ENCODE data around the gene ATOSB. TPM values are rescaled to one million over a fixed set of nuclear protein-coding genes. Genes with fewer than 3 reads are reported as not detected.
A peak's percentile ranks its signal among the peaks of the same experiment; 100 is the strongest.
"Not testable (repeated sequence)": the region's sequence is repeated elsewhere in the genome, so short reads cannot be mapped to it uniquely, and the experiment has no call there.

Gene ATOSB
- total RNA-seq: 10 to 100 TPM; 16.1 to 39.3 (median 23.2) TPM

GRCh38 chr9:35115680-35116538, at the start of gene ATOSB:
ATOSB (minus strand) TSS chr9:35115862; CDS start chr9:35108274, 7,588 bp downstream.
- peak within 1 kb of the TSS; percentile 47 to 72 (median 53) for H3K4me3 ChIP-seq
- peak within 1 kb of the TSS; percentile 90 to 92 for H3K27ac ChIP-seq
- WGBS, 10 experiments: 0% methylated on average over 2 to 5 of the region's 54 CpGs; no CpG with 5 or more reads in 7 of the 10 experiments
- peaks cover 15 to 17% of the 10 kb centered on the region in 2 donors for H3K4me1 ChIP-seq (replicated peaks in 1 of 2)
- in situ Hi-C loops (cut with MboI; ENCODE audit: low pct_unique_long_range_greater_than_20kb in 2 of 9, low sequenced_read_pairs in 9 of 9, unreplicated experiment in 9 of 9): loop anchor here in 4 of 9 experiments (10.0 to 25.0 kb wide), 4 partner anchors 139 to 371 kb away; partner anchors contain the start of gene RUSC2 (in 3 of the 4)
- ATAC-seq (replicated peaks in 6 of 8): peak; percentile 27 to 74 (median 72)

DNA sequence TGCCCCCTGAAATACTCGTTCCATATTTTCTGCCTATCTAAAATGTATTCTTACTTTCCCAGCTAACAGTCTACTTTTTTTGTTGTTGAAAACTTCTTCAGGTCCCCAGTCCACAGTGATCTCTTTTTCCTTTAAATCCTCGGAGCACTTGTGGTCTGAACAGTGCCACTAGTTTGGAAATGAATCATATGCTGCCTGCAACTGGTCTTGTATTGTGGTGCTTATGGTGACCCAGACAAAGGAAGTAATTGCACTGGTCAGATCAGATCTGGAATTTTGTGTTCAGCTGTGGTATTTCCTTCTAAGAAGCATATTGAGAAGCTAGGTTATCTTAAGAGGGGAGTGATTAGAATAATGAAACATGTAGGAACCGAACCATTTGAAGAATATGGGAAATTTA, 49.0 kb upstream of the ATOSB start:
- Histone ChIP-seq H3K4me3 (no peak overlapping the region), H3K27ac (no peak overlapping the region), H3K4me1 (replicated peaks in 1 of 2) (peaks cover 12 to 14% of the 10 kb centered on the region in 2 donors)
- WGBS, 10 experiments: 40 to 100% (median 83%) methylated on average over 1 to 3 of the region's 3 CpGs
- no peak for ATAC-seq (replicated peaks in 6 of 8)
- in situ Hi-C loops (cut with MboI; ENCODE audit: low pct_unique_long_range_greater_than_20kb in 2 of 9, low sequenced_read_pairs in 9 of 9, unreplicated experiment in 9 of 9): loop anchor here in 1 of 9 experiments (25.0 kb wide), 1 partner anchor 98 kb away; no protein-coding TSS in a partner anchor

GRCh38 chr9:35163413-35163812, 47.8 kb upstream of the ATOSB start:
- Histone ChIP-seq H3K4me3 (peak overlapping the region; percentile 70 to 98 (median 70)), H3K4me1 (replicated peaks in 1 of 2) (peaks cover 12 to 14% of the 10 kb centered on the region in 2 donors), H3K27ac (no peak overlapping the region)
- in situ Hi-C loops (cut with MboI; ENCODE audit: low pct_unique_long_range_greater_than_20kb in 2 of 9, low sequenced_read_pairs in 9 of 9, unreplicated experiment in 9 of 9): loop anchor here in 1 of 9 experiments (25.0 kb wide), 1 partner anchor 99 kb away; no protein-coding TSS in a partner anchor
- no peak for ATAC-seq (replicated peaks in 6 of 8)
- WGBS, 10 experiments: 0 to 100% (median 60%) methylated on average over 1 to 3 of the region's 3 CpGs; no CpG with 5 or more reads in 1 of the 10 experiments

DNA sequence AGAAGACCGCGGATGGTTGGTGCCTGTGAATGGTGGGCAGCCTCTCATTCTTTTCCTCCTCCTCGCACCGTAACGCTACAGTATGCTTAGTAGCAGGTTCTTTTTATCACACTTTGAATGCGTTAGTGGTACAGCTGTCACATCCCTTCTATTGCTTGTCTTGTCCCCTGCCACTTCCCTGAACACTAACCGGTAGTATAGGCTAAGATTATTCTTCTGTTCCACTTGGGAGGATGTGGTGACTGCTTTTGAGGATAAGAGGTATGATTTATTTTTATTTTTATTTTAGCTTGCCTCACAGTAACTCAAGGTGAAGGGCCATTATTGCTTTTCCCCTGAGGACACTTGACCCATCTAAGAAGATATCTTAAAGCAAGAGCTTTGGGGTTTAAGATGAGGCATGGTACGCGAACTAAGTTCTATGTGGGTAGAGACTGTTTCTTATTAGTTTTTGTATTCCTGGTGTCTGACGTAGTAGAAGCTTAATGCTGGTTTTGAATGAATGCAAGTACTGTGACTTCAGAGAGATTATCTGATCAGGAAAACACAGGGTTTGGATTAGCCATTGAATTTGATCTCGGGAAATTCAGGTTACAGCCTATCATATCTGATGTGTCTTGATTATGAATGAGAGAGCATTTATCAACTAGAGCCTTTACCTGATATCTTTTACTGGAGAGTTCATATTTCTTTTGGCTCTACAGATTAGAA, 47.1 kb upstream of the ATOSB start:
- ATAC-seq (replicated peaks in 6 of 8): no peak
- peak overlapping the region; percentile 93 to 94 for H3K27ac ChIP-seq
- 0 to 29% (median 19%) methylated on average over 1 to 9 of the region's 11 CpGs for WGBS, 10 experiments

GRCh38 chr9:35161713-35162604, 46.3 kb upstream of the ATOSB start, which contains the start of gene UNC13B:
UNC13B (plus strand) TSS chr9:35162009; CDS start chr9:35162284, 275 bp downstream.
- Histone ChIP-seq H3K4me3 (peak within 1 kb of the TSS; percentile 70 to 98 (median 70)), H3K27ac (peak within 1 kb of the TSS; percentile 93 to 94), H3K4me1 (replicated peaks in 1 of 2) (peaks cover 12 to 14% of the 10 kb centered on the region in 2 donors)
- in situ Hi-C loops (cut with MboI; ENCODE audit: low pct_unique_long_range_greater_than_20kb in 2 of 9, low sequenced_read_pairs in 9 of 9, unreplicated experiment in 9 of 9): loop anchor here in 1 of 9 experiments (25.0 kb wide), 1 partner anchor 100 kb away; no protein-coding TSS in a partner anchor
- 0 to 7% (median 0%) methylated on average over 1 to 14 of the region's 70 CpGs; no CpG with 5 or more reads in 3 of the 10 experiments for WGBS, 10 experiments
- peak; percentile 93 to 97 (median 96) for ATAC-seq (replicated peaks in 6 of 8)

More for the DNA sequence above, 47.1 kb upstream of the ATOSB start:
- in situ Hi-C loops (cut with MboI; ENCODE audit: low pct_unique_long_range_greater_than_20kb in 2 of 9, low sequenced_read_pairs in 9 of 9, unreplicated experiment in 9 of 9): loop anchor here in 1 of 9 experiments (25.0 kb wide), 1 partner anchor 100 kb away; no protein-coding TSS in a partner anchor
- H3K4me1 ChIP-seq (replicated peaks in 1 of 2): peaks cover 12 to 14% of the 10 kb centered on the region in 2 donors
- peak overlapping the region; percentile 70 to 98 (median 70) for H3K4me3 ChIP-seq

DNA sequence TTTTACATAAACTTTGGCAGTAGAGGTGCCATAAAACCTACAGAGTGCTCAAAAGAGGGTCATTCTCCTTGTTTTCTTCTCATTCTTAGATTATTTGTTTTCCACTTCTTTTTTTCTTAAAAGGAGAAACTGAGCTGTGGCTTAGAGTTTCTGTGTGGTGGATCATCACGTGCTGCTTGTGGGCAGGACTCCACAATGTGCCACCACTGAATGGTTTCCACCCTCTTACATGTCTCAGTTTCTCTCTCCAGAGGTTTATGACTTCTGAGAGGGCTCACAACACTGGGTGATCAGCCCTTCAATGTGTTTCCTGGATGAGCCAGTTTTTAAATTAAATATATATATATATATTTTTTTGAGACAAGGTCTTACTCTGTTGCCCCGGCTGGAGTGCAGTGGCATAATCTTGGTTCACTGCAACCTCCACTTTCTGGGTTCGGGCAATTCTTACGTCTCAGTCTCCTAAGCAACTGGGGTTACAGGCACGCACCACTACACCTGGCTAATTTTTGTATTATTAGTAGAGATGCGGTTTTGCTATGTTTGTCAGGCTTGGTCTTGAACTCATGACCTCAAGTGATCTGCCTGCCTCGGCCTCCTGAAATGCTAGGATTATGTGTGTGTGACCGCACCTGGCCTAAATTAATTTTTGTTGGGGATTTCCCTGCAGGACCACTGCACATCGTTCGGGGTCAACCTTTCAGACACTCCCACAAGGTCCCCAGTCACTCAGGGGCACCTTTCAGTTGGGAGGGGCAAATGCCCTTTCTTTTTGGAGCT, 43.0 kb upstream of the ATOSB start:
- ATAC-seq (replicated peaks in 6 of 8): no peak
- Histone ChIP-seq H3K4me1 (replicated peaks in 1 of 2) (peaks cover 4 to 8% of the 10 kb centered on the region in 2 donors), H3K27ac (no peak overlapping the region), H3K4me3 (no peak overlapping the region)
- WGBS, 10 experiments: 40 to 91% (median 76%) methylated on average over 1 to 8 of the region's 10 CpGs
- in situ Hi-C loops (cut with MboI; ENCODE audit: low pct_unique_long_range_greater_than_20kb in 2 of 9, low sequenced_read_pairs in 9 of 9, unreplicated experiment in 9 of 9): loop anchor here in 1 of 9 experiments (25.0 kb wide), 1 partner anchor 104 kb away; no protein-coding TSS in a partner anchor

GRCh38 chr9:35157836-35158235, 42.2 kb upstream of the ATOSB start:
- ATAC-seq (replicated peaks in 6 of 8); H3K4me3 ChIP-seq; H3K27ac ChIP-seq; H3K4me1 ChIP-seq (replicated peaks in 1 of 2): not testable (repeated sequence)
- in situ Hi-C loops (cut with MboI; ENCODE audit: low pct_unique_long_range_greater_than_20kb in 2 of 9, low sequenced_read_pairs in 9 of 9, unreplicated experiment in 9 of 9): loop anchor here in 1 of 9 experiments (25.0 kb wide), 1 partner anchor 104 kb away; no protein-coding TSS in a partner anchor
- 38 to 100% (median 63%) methylated on average over 1 to 6 of the region's 6 CpGs; no CpG with 5 or more reads in 2 of the 10 experiments for WGBS, 10 experiments

DNA sequence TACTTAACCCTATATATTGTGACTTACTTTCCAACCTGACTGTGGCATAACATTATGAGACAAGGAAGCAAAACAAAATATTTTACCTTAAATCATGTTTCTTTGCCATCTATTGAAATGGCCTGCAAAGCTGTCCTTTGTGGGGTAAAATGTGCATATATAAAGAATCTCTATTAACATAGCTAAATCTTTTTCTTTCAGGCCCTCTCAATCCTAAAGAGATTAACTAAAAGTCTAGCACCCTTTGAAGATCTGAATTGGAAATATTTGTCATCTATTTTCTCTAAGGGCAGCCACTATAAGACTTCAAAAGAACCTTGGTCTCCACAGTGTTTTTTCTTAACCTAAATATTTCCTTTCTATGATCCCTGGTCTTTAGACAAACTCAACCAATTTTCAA, 41.1 kb upstream of the ATOSB start:
- H3K4me1 ChIP-seq (replicated peaks in 1 of 2): peaks cover 0 to 3% of the 10 kb centered on the region in 2 donors
- in situ Hi-C loops (cut with MboI; ENCODE audit: low pct_unique_long_range_greater_than_20kb in 2 of 9, low sequenced_read_pairs in 9 of 9, unreplicated experiment in 9 of 9): loop anchor here in 1 of 9 experiments (25.0 kb wide), 1 partner anchor 106 kb away; no protein-coding TSS in a partner anchor
- ATAC-seq (replicated peaks in 6 of 8): no peak
- H3K4me3 ChIP-seq: no peak overlapping the region
- H3K27ac ChIP-seq: no peak overlapping the region

- no peaks in the 10 kb centered on the region for H3K4me1 ChIP-seq (replicated peaks in 1 of 2)
- no peak overlapping the region for H3K27ac ChIP-seq
- 0 to 100% (median 82%) methylated on average over 1 to 9 of the region's 9 CpGs; no CpG with 5 or more reads in 2 of the 10 experiments for WGBS, 10 experiments
- no peak for ATAC-seq (replicated peaks in 6 of 8)
- in situ Hi-C loops (cut with MboI; ENCODE audit: low pct_unique_long_range_greater_than_20kb in 2 of 9, low sequenced_read_pairs in 9 of 9, unreplicated experiment in 9 of 9): loop anchor here in 1 of 9 experiments (25.0 kb wide), 1 partner anchor 109 kb away; no protein-coding TSS in a partner anchor
- H3K4me3 ChIP-seq: no peak overlapping the region
Measured at GRCh38 chr9:35152926-35153325, 37.3 kb upstream of the ATOSB start.

GRCh38 chr9:35147941-35148563, 32.4 kb upstream of the ATOSB start:
- in situ Hi-C loops (cut with MboI; ENCODE audit: low pct_unique_long_range_greater_than_20kb in 2 of 9, low sequenced_read_pairs in 9 of 9, unreplicated experiment in 9 of 9); H3K4me3 ChIP-seq; ATAC-seq (replicated peaks in 6 of 8); H3K27ac ChIP-seq; H3K4me1 ChIP-seq (replicated peaks in 1 of 2): not testable (repeated sequence)
- 40 to 100% (median 81%) methylated on average over 1 to 4 of the region's 5 CpGs; no CpG with 5 or more reads in 1 of the 10 experiments for WGBS, 10 experiments

GRCh38 chr9:35142037-35142436, 26.4 kb upstream of the ATOSB start:
- in situ Hi-C loops (cut with MboI; ENCODE audit: low pct_unique_long_range_greater_than_20kb in 2 of 9, low sequenced_read_pairs in 9 of 9, unreplicated experiment in 9 of 9): no loop called here
- Histone ChIP-seq H3K27ac (no peak overlapping the region), H3K4me3 (no peak overlapping the region), H3K4me1 (replicated peaks in 1 of 2) (no peaks in the 10 kb centered on the region)
- WGBS, 10 experiments: 28 to 100% (median 70%) methylated on average over 1 to 4 of the region's 5 CpGs; no CpG with 5 or more reads in 3 of the 10 experiments
- ATAC-seq (replicated peaks in 6 of 8): no peak

Measured in motor neuron (in vitro differentiated cells).